ENCODE results near the gene ARL6IP4.

- no peak for TF ChIP-seq EP300 (IDR thresholded peaks at IDR 0.05; ENCODE audit: borderline replicate concordance)
- TF ChIP-seq RAD21 (IDR thresholded peaks at IDR 0.05; ENCODE audit: low read depth): no peak
- no peak for TF ChIP-seq CEBPB (IDR thresholded peaks at IDR 0.05)
- TF ChIP-seq TCF12 (IDR thresholded peaks at IDR 0.05; ENCODE audit: low read depth): no peak
- TF ChIP-seq EGR1 (IDR thresholded peaks at IDR 0.05): no peak
- TF ChIP-seq YY1 (IDR thresholded peaks at IDR 0.05; ENCODE audit: low read depth): no peak
- no peak for TF ChIP-seq FOXM1 (IDR thresholded peaks at IDR 0.05; ENCODE audit: borderline replicate concordance, low read depth)
- TF ChIP-seq NFIC (IDR thresholded peaks at IDR 0.05): no peak
- no peak for TF ChIP-seq MAX (IDR thresholded peaks at IDR 0.05)
- TF ChIP-seq USF1 (IDR thresholded peaks at IDR 0.05): no peak
- TF ChIP-seq, protein P1, sequence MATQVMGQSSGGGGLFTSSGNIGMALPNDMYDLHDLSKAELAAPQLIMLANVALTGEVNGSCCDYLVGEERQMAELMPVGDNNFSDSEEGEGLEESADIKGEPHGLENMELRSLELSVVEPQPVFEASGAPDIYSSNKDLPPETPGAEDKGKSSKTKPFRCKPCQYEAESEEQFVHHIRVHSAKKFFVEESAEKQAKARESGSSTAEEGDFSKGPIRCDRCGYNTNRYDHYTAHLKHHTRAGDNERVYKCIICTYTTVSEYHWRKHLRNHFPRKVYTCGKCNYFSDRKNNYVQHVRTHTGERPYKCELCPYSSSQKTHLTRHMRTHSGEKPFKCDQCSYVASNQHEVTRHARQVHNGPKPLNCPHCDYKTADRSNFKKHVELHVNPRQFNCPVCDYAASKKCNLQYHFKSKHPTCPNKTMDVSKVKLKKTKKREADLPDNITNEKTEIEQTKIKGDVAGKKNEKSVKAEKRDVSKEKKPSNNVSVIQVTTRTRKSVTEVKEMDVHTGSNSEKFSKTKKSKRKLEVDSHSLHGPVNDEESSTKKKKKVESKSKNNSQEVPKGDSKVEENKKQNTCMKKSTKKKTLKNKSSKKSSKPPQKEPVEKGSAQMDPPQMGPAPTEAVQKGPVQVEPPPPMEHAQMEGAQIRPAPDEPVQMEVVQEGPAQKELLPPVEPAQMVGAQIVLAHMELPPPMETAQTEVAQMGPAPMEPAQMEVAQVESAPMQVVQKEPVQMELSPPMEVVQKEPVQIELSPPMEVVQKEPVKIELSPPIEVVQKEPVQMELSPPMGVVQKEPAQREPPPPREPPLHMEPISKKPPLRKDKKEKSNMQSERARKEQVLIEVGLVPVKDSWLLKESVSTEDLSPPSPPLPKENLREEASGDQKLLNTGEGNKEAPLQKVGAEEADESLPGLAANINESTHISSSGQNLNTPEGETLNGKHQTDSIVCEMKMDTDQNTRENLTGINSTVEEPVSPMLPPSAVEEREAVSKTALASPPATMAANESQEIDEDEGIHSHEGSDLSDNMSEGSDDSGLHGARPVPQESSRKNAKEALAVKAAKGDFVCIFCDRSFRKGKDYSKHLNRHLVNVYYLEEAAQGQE (IDR thresholded peaks at IDR 0.05; ENCODE audit: low read depth): no peak
- no peak for TF ChIP-seq TAF1 (IDR thresholded peaks at IDR 0.05; ENCODE audit: low read depth)
Measured at GRCh38 chr12:122990561-122990960, 10.1 kb downstream of the ARL6IP4 start.
